Cerebellar nuclear complex (tissue), 1 donor: ENCODE results near the gene BLOC1S1.

ENCODE experiments used
- DNase-seq, 2 experiments: peaks; one replicate each; lab custom pipeline; 2025; lab: John Stamatoyannopoulos, UW

The BLOC1S1 gene

DNA sequence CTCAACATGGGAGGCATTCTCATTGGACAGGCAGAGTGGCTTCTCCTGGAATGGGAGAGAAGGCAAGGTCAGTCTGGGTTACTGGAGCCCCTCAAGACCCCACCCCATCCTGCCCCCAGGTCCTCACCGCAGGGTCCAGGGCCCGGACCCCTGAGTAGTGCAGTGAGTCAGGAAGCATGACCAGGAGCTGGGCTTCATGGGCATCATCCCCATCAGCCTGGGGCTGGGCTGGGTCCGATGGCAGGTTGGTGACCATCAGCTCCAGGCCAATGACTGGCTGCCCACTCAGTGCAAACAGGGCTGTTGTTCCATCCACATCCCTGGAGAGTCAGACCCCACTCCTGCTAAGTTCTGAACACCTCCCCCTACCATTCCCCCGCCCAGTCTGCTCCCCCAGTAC lies 21.2 kb upstream of the BLOC1S1 start:
- no peak for DNase-seq

DNA sequence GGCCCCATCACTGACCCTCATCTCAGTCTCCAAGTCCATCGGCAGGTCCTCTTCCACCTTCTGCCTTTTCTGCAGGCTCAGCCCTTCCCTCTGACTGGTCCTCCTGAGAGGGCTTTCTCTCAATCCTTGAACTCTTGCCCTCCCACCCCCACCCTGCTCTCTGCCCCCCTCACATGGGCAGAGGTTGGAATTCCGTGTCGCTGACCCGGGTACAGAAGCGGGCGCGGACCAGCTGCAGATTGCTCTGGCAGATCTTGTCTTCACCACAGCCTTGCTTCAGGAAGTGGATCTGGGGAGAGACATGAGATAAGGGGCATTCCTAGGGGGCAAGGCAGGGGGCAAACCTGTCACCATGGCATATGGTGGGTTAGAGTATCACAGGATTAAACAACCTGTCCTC lies 20.5 kb upstream of the BLOC1S1 start:
- no peak for DNase-seq

DNA sequence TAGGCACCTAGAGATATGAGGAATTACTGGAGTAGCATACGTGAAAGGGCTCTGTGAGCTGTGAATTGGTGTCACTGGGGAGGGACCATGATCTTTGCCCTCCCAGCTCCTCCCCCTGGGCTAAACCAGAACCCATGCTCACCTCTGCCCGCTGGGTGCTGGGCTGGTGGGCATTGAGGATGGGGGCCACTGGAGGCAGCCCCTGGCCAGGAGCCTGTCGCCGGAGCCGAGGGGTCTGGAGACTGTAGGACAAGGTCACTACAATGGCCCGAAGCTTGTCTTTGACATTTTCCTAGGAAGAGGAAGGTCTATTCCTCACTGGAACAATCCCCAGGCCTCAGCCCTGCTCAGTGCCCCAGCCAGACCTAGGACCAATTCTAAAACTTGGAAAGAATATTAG lies 19.7 kb upstream of the BLOC1S1 start:
- no peak for DNase-seq

DNA sequence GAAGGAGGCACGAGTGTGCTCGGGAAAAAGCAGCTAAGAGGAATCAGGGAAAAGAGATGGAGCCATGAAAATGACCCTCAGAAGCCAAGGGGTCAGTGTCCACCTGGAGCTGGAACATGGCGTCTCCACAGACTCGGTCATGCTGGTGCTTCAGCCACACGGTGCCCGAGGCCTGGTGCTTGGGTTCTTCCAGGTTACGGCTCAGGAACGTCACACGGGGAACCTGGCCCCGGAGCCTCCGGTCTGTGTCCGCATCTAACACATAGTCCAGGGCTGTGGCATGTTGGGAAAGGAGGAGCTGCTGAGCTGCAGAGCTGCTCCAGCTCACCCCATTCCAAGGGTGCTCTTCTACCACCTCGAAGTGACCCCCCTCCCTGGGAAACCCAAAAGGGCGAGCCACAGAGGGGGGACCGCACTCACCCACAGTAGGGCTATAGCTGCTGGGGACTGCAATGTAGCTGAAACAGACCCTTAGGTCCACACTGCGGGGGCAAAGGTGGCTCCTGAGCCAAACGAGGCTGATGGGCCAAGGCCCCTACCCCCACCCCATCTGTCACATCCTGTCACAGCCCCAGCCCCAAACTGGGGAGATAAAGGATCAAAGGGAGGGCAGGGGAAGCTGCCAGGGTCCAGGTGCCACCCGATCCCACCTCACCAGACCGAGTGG lies 18.9 kb upstream of the BLOC1S1 start:
- DNase-seq = no peak

DNA sequence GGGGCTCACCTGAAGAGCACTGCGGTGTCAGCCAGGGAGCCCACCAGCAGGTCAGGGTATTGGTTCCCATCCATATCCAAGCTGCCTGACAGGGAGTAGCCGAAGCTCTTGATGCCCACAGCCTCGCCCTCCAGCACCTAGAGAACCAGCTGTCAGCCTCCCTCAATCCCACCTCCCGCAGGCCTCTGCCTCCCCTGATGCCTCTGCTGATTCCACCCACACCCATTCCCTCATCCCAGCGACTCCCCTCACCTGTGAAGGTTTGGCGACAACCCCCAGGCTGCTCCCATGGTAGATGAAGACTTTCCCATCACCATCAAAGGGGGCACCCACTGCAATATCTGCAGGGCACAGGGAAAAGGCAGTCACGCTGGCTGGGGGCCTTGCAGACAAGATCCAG lies 18.2 kb upstream of the BLOC1S1 start:
- DNase-seq = no peak

DNA sequence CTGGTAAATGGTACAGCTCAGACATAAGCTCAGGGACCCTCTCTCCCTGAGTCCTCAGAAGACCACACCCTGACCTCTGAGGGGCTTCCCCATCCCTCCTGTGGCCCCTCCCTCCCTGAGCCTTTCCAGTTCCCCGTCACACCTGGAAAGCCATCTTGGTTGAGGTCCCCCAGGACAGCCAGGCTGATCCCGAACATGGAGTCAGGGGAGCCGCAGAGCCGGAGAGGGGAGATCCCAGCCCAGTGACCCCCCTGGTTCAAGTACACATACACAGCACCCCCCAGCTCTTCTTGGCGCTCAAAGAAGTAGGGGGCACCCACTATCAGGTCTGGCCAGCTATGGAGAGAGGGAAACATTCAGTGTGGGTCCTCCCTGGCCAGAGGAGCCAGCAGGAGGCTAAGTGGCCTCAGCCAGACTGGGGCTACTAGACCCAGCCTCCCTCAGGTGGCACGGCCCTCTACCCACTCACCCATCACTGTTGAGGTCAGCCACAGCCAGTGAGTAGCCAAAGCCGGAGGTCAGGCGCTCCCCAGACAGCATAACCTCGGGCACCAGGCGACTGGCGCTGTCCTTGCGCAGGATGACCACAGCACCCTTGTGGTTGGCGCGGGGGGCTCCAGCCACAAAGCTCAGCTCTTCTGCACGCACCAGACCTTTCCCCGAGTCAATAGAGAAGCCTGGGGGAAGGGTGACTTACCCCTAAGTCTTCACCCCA lies 17.4 kb upstream of the BLOC1S1 start:
- DNase-seq = no peak

DNA sequence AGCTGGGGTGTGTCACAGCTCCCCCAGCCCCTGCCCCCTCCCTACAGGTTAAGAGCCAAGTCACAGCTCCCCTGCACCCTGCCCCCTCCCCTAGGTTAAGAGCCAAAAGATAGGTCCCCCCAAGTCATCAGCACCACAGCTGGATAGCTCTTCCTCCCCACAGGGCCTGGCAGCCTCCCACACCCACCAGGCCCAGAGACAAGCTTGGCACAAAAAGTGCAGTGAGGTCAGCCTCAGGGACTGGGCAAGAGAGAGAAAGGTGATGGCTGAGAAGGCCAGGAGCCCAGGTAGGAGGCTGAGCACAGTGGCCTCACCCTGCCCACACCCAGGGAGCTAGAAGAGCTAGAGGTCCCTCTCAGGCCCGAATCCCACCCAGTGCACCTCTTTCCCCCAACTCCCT lies 16.9 kb upstream of the BLOC1S1 start:
- DNase-seq = no peak

DNA sequence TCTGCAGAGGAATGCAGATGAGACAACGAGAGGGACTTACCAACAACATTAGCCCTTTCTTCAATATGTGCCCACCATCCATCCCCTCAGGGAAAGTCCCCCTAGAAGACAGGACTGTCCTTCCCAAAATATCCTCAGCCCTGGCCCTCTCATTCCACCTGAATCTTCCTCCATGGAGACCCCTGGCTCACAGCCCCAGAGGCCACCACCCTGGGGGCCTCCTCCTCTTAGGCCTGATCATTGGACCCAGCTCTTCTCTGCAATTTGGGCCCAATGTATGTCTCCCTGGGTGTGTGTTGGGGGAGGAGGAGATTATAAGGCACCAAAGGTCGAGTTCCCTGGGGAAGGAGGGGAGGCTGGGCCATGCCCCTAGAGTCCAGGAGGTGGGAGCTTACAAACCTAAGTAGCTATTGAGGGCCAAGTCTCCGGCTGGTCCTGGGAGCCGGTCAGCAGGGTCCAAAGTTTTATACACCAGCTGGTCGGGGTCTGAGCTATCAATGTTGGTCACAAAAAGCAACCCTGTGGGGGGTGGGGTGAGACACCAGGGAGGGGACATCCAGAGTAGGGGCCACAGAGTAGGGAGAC lies 16.3 kb upstream of the BLOC1S1 start:
- no peak for DNase-seq

GRCh38 chr12:55700255-55701018 lies 15.4 kb upstream of the BLOC1S1 start:
- no peak for DNase-seq

DNA sequence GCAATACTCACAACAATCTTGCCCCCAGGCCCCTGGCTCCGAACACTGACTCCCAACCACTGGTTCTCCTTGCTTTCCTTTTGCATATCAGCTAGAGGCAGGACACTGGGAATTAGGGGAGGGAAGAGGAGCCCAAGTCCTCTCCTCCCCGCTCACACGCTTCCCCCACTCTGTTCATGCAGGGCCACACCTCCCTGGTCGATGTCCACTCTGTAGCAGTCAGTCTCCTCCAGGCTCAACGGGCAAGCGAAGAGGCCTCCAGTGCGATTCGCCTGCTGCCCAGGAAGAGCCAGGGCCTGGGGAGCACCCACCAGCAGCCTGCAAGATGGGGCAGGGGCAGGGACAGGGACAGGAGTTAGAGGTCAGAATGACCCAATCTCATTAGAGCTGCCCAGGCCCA lies 13.0 kb upstream of the BLOC1S1 start:
- DNase-seq = no peak

DNA sequence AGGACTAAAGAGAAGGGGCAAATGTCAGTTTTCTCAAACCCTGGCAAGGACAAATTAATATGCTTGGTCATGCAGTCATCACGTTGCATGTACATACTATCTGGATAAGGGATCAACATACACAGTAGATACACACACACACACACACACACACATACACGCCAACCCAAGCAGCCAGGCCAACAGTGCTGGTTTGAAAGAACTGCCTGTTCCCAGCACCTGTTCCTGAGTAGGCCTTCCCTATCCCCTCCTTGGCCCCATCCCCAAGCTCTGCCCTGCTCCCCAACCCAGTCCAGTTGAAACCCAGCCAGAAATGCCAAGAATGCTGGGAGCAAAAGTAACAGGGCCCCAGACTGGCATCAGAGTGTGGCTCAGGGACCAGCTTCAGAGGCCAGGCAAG lies 12.6 kb upstream of the BLOC1S1 start:
- DNase-seq = no peak

GRCh38 chr12:55703901-55704761 lies 11.7 kb upstream of the BLOC1S1 start:
- no peak for DNase-seq

DNA sequence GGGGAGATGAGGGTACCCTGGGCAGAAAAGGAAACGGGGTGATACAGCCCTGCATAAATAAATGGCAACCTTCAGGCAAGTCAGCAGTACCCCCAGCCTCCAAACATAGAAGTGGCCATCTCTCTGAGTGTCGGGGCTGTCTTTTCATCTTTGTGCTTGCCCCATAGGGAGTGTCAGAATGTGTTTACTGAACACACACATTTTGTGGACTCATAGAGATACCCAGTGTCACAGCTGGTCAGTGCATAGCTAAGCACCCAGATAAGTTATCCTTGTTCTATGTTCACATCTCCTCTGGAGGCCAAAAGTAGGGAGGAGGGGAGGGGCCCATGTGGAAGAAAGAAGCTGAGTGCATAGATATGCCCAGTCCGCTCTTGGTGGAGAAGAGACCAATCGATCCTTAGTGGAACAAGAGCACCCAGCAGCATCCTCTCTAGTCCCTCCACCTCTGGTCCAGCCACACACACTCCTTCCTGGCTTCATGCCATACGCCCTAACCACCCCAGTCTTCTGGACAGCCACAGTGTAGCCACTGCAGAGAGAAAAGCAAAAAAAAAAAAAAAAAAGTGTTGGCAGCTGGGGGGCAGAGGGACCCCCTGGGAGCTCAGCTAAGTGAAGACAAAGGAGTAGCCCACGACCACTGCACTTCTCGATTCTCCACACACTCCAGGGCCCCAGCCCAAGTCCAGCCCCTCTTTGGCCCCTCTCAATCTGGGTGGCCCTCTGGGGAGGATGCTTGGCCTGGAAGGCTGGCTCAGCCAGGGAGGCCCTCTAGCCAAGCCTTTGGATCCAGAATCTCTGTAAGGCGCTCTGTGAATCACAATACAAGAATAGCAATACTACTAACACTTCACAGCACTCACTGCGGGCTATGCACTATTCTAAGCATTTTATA lies 10.8 kb upstream of the BLOC1S1 start:
- DNase-seq = no peak

DNA sequence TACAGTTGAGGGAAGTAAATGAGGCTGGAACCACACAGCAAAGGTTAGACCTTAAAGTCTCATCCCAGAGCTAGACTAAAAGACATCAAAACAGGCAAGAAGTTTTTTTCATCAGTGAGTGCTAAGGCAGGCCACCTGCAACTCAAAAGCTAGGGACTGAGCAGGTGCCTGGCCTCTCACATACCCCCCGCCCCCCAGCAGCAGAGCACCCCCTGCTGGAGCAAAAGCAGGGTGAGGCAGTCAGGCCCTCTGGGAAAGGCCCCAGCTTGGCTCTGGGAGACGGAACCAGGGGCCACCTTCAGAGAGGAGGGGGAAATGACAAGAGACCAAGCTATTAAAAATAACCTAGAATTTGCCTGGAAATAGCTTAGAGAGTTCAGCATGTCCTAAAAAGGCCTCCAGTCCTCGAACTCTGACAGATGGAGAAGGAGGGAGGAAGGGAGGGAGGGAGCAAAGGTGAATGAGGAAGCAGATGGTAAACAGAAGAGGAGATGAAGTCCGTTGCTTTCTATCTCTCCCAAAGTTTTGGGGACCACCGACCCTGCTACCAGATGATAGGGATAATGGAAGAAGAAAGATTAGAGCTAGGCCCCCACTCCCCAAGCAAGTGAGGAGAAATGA lies 10.0 kb upstream of the BLOC1S1 start:
- DNase-seq = no peak

- DNase-seq = no peak
Observed at GRCh38 chr12:55706568-55707218, 9.2 kb upstream of the BLOC1S1 start.

- no peak for DNase-seq
Observed at GRCh38 chr12:55707219-55707671, 8.6 kb upstream of the BLOC1S1 start.

GRCh38 chr12:55707841-55708694 lies 7.8 kb upstream of the BLOC1S1 start, which contains the start of gene ITGA7:
Gene ITGA7, minus strand, starts transcription at chr12:55707904. Its CDS starts 222 bp downstream, at chr12:55707682.
- no peak for DNase-seq

DNA sequence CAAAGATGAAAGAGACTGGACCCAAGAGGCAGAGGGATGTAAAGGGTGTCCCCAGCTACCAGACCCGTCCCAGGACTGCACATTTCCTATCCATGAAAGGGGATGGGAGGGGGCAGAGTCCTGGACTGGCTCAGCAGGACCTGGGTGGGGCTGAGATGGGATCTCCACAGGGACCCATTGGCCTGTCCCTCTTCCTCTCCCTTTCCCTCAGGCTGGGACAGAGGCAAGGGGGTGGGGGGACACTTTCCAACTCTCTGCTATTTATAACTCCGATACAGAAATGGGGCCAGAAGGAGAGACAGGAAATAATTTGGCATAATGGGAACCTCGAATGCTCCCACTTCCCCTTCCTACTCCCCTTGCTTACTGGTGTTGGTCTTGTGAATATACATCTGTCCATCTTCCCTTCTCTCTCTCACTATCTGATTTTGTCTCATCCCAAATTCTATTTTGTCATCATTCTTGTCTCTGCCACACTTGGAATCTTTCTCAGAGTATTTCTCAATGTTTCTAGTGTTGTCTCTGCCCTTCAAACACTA lies 7.1 kb upstream of the BLOC1S1 start:
- DNase-seq = no peak
